Activated CD4-positive, alpha-beta T cell treated with anti-CD3 and anti-CD28 coated beads, Interleukin-2, amount 10 ng/mL, durations not matched to agents 24 days and 14 days (primary cell): ENCODE results near the gene OR52B2. TPM values are rescaled to one million over a fixed set of nuclear protein-coding genes. Genes with fewer than 3 reads are reported as not detected.
A peak's percentile ranks its signal among the peaks of the same experiment; 100 is the strongest.

Experiments used
- DNase-seq: peaks from one replicate; pipeline ENCODE4 v3.0.0; 2022
- H3K27ac Mint-ChIP-seq: one replicate; pipeline ENCODE4 v1.8.0; 2022; ENCODE audit warnings: mild to moderate bottlenecking, mixed read lengths
- H3K27me3 Mint-ChIP-seq: one replicate; pipeline ENCODE4 v1.8.0; 2022; ENCODE audit warnings: mixed read lengths
- H3K36me3 Mint-ChIP-seq: one replicate; pipeline ENCODE4 v1.8.0; 2022; ENCODE audit warnings: low read depth, mild to moderate bottlenecking, mixed read lengths
- H3K4me1 Mint-ChIP-seq: one replicate; pipeline ENCODE4 v1.8.0; 2021; ENCODE audit warnings: mixed read lengths
- H3K4me3 Mint-ChIP-seq: one replicate; pipeline ENCODE4 v1.8.0; 2022; ENCODE audit warnings: mild to moderate bottlenecking, moderate library complexity, mixed read lengths
- H3K9me3 Mint-ChIP-seq: one replicate; pipeline ENCODE4 v1.8.0; 2021; ENCODE audit warnings: mixed read lengths
- intact Hi-C: fragments of 100-400 bp; cut with micrococcal nuclease; formaldehyde crosslinking; loops from one replicate; pipeline ENCODE4 v1.15.1; 2023
- total RNA-seq: library from RNA; stranded (reverse); gene quantifications from 2 replicates; pipeline ENCODE4 v1.2.3, GENCODE V29; 2022

OR52B2 gene
- total RNA-seq = not detected in 2 replicates

- Mint-ChIP-seq H3K27me3 (peaks cover 16% of the 10 kb centered on the region), H3K4me3 (no peak within 1 kb of the TSS), H3K36me3 (no peaks in the 10 kb centered on the region), H3K9me3 (no peaks in the 10 kb centered on the region), H3K4me1 (no peaks in the 10 kb centered on the region), H3K27ac (no peak within 1 kb of the TSS)
- intact Hi-C loops = no loop called here
- DNase-seq = no peak
Measured at GRCh38 chr11:6170226-6170625, at the start of gene OR52B2. Gene OR52B2 (minus strand): TSS chr11:6170326. CDS start chr11:6170326, 0 bp downstream.

- no peak overlapping the region for H3K27ac Mint-ChIP-seq
- no peak overlapping the region for H3K4me3 Mint-ChIP-seq
- no peaks in the 10 kb centered on the region for H3K9me3 Mint-ChIP-seq
- intact Hi-C loops = no loop called here
- peaks cover 50% of the 10 kb centered on the region for H3K36me3 Mint-ChIP-seq
- no peak for DNase-seq
- peaks cover 16% of the 10 kb centered on the region for H3K4me1 Mint-ChIP-seq
- no peaks in the 10 kb centered on the region for H3K27me3 Mint-ChIP-seq
Measured at GRCh38 chr11:6219359-6219758, 49.2 kb upstream of the OR52B2 start.

GRCh38 chr11:6217722-6218121 is 47.6 kb upstream of the OR52B2 start:
- H3K4me3 Mint-ChIP-seq = no peak overlapping the region
- H3K4me1 Mint-ChIP-seq = peaks cover 16% of the 10 kb centered on the region
- peaks cover 46% of the 10 kb centered on the region for H3K36me3 Mint-ChIP-seq
- no peak overlapping the region for H3K27ac Mint-ChIP-seq
- no peaks in the 10 kb centered on the region for H3K9me3 Mint-ChIP-seq
- intact Hi-C loops = no loop called here
- H3K27me3 Mint-ChIP-seq = no peaks in the 10 kb centered on the region
- no peak for DNase-seq

GRCh38 chr11:6216501-6216900 is 46.4 kb upstream of the OR52B2 start:
- Mint-ChIP-seq H3K27ac (no peak overlapping the region), H3K36me3 (peaks cover 34% of the 10 kb centered on the region), H3K4me1 (peaks cover 16% of the 10 kb centered on the region), H3K4me3 (no peak overlapping the region), H3K9me3 (no peaks in the 10 kb centered on the region), H3K27me3 (no peaks in the 10 kb centered on the region)
- no peak for DNase-seq
- intact Hi-C loops = no loop called here

GRCh38 chr11:6214530-6214929 is 44.4 kb upstream of the OR52B2 start:
- Mint-ChIP-seq H3K9me3 (no peaks in the 10 kb centered on the region), H3K36me3 (peaks cover 26% of the 10 kb centered on the region), H3K4me1 (peaks cover 5% of the 10 kb centered on the region), H3K4me3 (no peak overlapping the region), H3K27ac (no peak overlapping the region), H3K27me3 (no peaks in the 10 kb centered on the region)
- no peak for DNase-seq
- intact Hi-C loops = no loop called here

- Mint-ChIP-seq H3K27ac (no peak overlapping the region), H3K9me3 (no peaks in the 10 kb centered on the region), H3K36me3 (peaks cover 10% of the 10 kb centered on the region), H3K27me3 (no peaks in the 10 kb centered on the region), H3K4me3 (no peak overlapping the region), H3K4me1 (no peaks in the 10 kb centered on the region)
- DNase-seq = no peak
- intact Hi-C loops = no loop called here
Measured at GRCh38 chr11:6210274-6210955, 40.3 kb upstream of the OR52B2 start.

GRCh38 chr11:6209801-6210200 is 39.7 kb upstream of the OR52B2 start:
- DNase-seq = no peak
- Mint-ChIP-seq H3K4me1 (no peaks in the 10 kb centered on the region), H3K27ac (no peak overlapping the region), H3K9me3 (no peaks in the 10 kb centered on the region), H3K27me3 (no peaks in the 10 kb centered on the region), H3K4me3 (no peak overlapping the region), H3K36me3 (peaks cover 10% of the 10 kb centered on the region)
- intact Hi-C loops = no loop called here

- Mint-ChIP-seq H3K27me3 (no peaks in the 10 kb centered on the region), H3K9me3 (no peaks in the 10 kb centered on the region), H3K4me1 (peaks cover 23% of the 10 kb centered on the region), H3K27ac (no peak overlapping the region), H3K36me3 (peaks cover 10% of the 10 kb centered on the region), H3K4me3 (no peak overlapping the region)
- intact Hi-C loops = no loop called here
- no peak for DNase-seq
Measured at GRCh38 chr11:6206456-6207180, 36.5 kb upstream of the OR52B2 start.

- Mint-ChIP-seq H3K36me3 (peaks cover 8% of the 10 kb centered on the region), H3K27me3 (no peaks in the 10 kb centered on the region), H3K27ac (no peak within 1 kb of the TSS), H3K9me3 (no peaks in the 10 kb centered on the region), H3K4me1 (peaks cover 27% of the 10 kb centered on the region), H3K4me3 (no peak within 1 kb of the TSS)
- intact Hi-C loops = no loop called here
- DNase-seq = peak; percentile 51
Measured at GRCh38 chr11:6205366-6205765, 35.2 kb upstream of the OR52B2 start, which contains the start of gene C11orf42. Gene C11orf42 (plus strand): TSS chr11:6205557. CDS start chr11:6205616, 59 bp downstream.

GRCh38 chr11:6204706-6205105 is 34.6 kb upstream of the OR52B2 start:
- intact Hi-C loops = no loop called here
- peak; percentile 48 for DNase-seq
- no peaks in the 10 kb centered on the region for H3K9me3 Mint-ChIP-seq
- H3K27ac Mint-ChIP-seq = no peak overlapping the region
- peaks cover 27% of the 10 kb centered on the region for H3K4me1 Mint-ChIP-seq
- H3K36me3 Mint-ChIP-seq = peaks cover 6% of the 10 kb centered on the region
- no peaks in the 10 kb centered on the region for H3K27me3 Mint-ChIP-seq
- no peak overlapping the region for H3K4me3 Mint-ChIP-seq

GRCh38 chr11:6203327-6203726 is 33.2 kb upstream of the OR52B2 start:
- peak; percentile 75 for DNase-seq
- intact Hi-C loops = loop anchor here (2.0 kb wide), 1 partner anchor 31 kb away; the partner anchor contains the start of gene FHIP1B

GRCh38 chr11:6202041-6202440 is 31.9 kb upstream of the OR52B2 start:
- peak; percentile 31 for DNase-seq
- no peaks in the 10 kb centered on the region for H3K27me3 Mint-ChIP-seq
- no peak overlapping the region for H3K27ac Mint-ChIP-seq
- no peaks in the 10 kb centered on the region for H3K9me3 Mint-ChIP-seq
- peaks cover 3% of the 10 kb centered on the region for H3K36me3 Mint-ChIP-seq
- H3K4me3 Mint-ChIP-seq = no peak overlapping the region
- intact Hi-C loops = loop anchor here (2.0 kb wide), 1 partner anchor 33 kb away; the partner anchor contains the start of gene FHIP1B
- peaks cover 30% of the 10 kb centered on the region for H3K4me1 Mint-ChIP-seq

More at GRCh38 chr11:6203327-6203726, 33.2 kb upstream of the OR52B2 start:
- H3K4me1 Mint-ChIP-seq = peaks cover 27% of the 10 kb centered on the region
- H3K4me3 Mint-ChIP-seq = peak overlapping the region; percentile 18
- no peaks in the 10 kb centered on the region for H3K27me3 Mint-ChIP-seq
- H3K9me3 Mint-ChIP-seq = no peaks in the 10 kb centered on the region
- peak overlapping the region; percentile 41 for H3K27ac Mint-ChIP-seq
- H3K36me3 Mint-ChIP-seq = peaks cover 3% of the 10 kb centered on the region

- intact Hi-C loops = no loop called here
- Mint-ChIP-seq H3K27me3 (no peaks in the 10 kb centered on the region), H3K4me1 (peaks cover 32% of the 10 kb centered on the region), H3K9me3 (no peaks in the 10 kb centered on the region), H3K27ac (no peak overlapping the region), H3K36me3 (peaks cover 3% of the 10 kb centered on the region), H3K4me3 (no peak overlapping the region)
- peak; percentile 47 for DNase-seq
Measured at GRCh38 chr11:6201481-6201880, 31.4 kb upstream of the OR52B2 start.

- Mint-ChIP-seq H3K27me3 (no peaks in the 10 kb centered on the region), H3K9me3 (no peaks in the 10 kb centered on the region), H3K4me1 (peaks cover 37% of the 10 kb centered on the region), H3K27ac (peak overlapping the region; percentile 17), H3K36me3 (peaks cover 3% of the 10 kb centered on the region), H3K4me3 (no peak overlapping the region)
- intact Hi-C loops = no loop called here
- peak; percentile 49 for DNase-seq
Measured at GRCh38 chr11:6200975-6201374, 30.8 kb upstream of the OR52B2 start.
